SKM-1 (cell line): ENCODE data around the gene NIT1.

Experiments
- DNase-seq: peaks from one replicate; lab custom pipeline; 2025; ENCODE audit not compliant: unreplicated experiment; lab: John Stamatoyannopoulos, UW

Gene NIT1

DNA sequence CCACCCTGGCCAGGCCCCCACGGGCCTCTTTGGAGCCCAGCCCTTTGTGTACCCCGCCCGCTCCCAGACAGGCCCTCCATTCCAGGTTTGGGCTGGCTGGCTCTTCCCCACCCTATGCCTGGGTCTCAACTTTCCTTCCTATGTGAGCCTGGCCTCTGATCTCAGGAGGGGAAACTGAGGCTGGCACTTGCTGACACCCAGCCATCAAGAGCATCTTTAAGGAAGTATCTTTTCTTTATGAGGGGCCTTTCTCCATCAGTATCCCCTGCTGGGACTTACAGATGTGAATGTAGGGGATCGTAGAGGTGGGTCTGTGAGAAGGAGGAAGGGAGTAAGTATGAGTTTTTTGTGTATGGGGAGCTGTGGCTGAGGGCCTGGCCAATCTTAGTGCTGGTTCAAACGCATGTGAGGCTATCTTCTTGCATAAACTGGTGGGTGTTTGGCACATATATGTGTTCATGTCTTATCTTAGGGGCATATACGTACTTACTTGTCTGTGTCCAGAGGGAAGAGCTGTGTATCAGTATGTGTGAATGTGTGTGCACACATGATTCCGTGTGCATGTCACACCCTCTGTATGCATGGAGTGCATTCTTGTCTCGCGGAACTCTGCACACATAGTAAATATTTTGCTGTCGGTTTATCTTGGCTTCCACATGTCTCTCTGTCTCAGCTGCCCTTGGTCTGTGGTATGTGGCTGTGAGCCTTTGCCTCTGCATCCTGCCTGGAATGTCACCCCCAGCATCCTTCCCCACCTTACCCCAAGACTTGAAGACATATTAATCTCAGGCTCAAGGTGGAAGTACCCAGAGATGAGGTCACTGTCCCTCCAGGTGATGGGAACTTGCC is 33.9 kb upstream of the NIT1 start:
- peak; percentile 34 for DNase-seq

GRCh38 chr1:161084597-161084988 is 33.3 kb upstream of the NIT1 start:
- no peak for DNase-seq

- DNase-seq: no peak
Measured at GRCh38 chr1:161085165-161085564, 32.7 kb upstream of the NIT1 start.

DNA sequence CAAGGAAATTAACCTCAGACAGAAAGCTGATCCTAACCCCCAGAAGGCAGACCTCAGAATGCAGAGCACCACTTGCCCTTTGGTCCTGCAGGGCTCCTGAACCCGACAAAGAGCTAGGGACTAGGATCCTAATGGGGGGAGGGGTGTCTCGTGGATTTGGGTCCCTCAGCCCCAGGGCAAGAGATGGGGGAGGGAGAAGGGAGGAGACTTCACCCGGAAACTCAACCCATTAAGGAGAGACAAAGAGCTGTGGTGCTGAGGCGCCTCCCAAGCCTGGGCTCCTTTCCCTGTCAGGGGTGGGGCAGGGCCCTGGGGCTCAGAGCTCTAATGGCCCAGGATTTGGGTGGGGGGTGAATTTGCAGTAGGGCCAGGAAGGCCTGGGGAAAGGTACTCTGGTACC is 31.4 kb upstream of the NIT1 start:
- no peak for DNase-seq

DNA sequence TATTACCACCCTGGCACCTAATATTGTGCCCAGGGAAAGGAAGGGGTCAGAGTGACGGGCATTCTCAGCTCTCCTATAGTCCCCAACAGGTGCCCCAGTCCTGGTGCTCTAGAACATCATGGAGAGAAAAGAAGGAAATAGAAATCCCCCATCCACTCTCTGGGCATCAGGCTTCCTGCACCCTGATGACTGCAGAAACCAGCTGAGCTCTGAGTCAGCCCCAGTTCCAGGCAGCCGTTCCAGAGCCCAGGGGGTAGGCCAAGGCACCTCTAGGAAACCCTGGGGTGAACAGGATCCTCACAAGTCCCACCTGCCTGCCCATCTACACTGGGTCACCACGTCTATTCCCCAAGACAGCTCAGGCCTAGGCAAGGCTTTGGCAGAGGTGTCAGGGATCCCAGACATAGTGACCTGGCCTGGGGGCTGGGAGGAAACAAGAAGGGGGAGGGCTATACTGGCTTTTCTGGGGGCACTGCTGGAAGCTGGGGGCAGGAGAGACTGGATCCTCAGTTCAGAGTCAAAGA is 29.3 kb upstream of the NIT1 start:
- no peak for DNase-seq

- no peak for DNase-seq
Measured at GRCh38 chr1:161089251-161089924, 28.5 kb upstream of the NIT1 start, which contains the start of gene NECTIN4. Gene NECTIN4, minus strand, starts transcription at chr1:161089558. Its CDS starts 262 bp downstream, at chr1:161089296.

- DNase-seq: no peak
Measured at GRCh38 chr1:161089938-161090337, 28.0 kb upstream of the NIT1 start.

DNA sequence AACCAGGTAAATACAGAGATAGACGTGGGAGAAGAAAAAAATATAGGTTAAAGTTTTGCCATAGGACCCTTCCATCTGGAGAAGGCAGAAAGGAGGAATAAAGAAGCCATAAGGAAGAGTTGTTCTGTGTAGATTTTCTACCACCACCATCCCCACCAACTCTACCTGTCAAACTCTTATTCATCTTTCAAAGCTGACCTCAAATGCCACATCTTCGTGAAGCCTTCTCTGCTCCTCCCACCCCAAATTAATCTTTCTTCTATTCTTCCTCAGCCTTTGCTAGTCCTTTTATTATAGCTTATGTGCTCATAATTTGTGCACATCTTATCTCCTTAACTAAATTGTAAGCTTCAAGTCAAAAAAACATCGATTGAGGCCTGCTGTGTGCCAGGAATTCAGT is 27.3 kb upstream of the NIT1 start:
- no peak for DNase-seq

- DNase-seq: no peak
Measured at GRCh38 chr1:161091093-161091492, 26.8 kb upstream of the NIT1 start.

- no peak for DNase-seq
Measured at GRCh38 chr1:161091796-161092507, 26.0 kb upstream of the NIT1 start.

DNA sequence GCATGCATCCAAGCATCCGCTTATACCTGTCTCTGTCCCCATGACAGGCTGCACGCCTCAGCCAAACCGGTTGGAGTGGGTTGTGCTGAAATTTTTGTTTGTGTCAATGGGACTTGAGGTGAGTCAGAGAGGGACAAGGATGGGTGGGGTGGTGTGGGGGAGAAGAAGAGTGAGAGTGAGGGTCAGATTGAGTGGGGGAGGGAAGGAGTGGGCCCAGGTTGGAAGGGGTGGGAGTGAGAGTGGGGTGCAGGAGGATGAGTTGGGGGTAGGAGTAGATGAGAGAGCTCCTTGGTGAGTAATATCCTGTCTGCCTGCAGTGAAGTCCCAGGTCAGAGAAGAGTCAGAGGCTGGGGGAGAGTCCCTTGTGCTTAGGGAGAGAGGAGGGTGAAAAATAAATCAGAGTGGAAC is 25.3 kb upstream of the NIT1 start:
- no peak for DNase-seq

DNA sequence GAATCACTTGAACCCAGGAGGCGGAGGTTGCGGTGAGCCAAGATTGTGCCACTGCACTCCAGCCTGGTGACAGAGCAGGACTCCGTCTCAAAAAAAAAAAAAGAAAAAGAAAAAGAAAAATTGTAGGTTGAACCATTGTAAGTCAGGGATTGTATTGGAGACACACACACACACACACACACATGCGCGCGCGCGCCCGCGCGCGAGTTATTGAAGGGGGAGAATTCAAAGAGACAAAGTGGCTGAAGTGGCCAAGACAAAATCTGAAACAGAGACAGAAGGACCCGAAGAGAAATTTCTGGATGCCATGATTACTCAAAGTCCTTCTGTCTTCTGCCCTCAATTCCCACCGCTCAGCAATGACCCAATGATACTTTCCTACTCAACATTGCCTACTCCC is 23.4 kb upstream of the NIT1 start:
- no peak for DNase-seq

DNA sequence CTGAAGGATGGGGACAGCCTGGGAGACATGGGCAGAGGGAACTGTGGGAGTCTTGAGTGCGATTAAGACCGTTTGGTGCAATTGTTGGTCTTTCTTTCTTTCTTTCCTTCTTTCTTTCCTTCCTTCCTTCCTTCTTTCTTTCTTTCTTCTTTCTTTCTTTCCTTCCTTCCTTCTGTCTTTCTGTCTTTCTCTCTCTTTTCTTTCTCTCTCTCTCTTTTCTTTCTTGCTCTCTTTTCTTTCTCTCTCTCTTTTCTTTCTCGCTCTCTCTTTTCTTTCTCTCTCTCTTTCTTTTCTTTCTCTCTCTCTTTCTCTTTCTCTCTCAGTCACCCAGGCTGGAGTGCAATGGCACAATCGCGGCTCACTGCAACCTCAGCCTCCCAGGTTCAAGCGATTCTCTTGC is 22.7 kb upstream of the NIT1 start:
- DNase-seq: no peak

DNA sequence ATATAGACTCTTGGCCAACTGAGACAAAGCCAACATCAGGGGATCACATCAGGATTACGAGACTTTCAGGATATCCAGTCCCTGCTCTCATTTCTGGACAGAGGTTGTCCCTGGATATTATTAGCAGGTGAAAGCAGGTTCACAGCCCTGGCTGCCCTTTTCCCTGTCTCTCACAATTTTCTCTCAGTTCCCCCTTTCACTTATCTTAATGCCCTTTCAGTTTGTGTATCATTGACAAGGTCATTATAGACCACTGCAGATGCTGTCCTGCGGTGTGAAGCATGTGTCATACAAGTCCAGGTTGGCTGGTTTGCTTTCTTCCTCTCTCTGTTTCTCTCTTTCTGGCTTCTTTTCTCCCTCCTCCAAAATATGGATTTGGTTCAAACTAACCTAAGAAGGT is 21.9 kb upstream of the NIT1 start:
- DNase-seq: no peak

DNA sequence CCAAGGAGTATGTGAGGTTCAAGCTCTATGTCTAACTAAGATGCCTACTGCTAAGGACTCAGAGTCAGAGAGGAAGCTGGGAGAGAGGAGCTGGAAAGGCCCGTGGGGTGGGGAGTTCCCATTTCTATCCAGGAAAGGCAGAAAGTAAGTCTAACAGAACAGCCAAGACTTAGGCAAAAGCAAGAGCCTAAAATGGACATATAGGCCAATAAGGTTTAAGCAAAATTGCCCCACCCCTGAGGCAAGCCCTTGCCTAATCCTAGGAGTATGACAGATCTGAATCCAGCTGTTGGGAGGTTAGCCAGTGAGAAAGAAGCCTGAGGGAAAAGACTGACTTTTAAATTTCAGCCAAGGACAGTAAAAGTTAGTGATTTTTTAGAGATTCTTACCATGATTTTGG is 21.4 kb upstream of the NIT1 start:
- DNase-seq: peak; percentile 40

DNA sequence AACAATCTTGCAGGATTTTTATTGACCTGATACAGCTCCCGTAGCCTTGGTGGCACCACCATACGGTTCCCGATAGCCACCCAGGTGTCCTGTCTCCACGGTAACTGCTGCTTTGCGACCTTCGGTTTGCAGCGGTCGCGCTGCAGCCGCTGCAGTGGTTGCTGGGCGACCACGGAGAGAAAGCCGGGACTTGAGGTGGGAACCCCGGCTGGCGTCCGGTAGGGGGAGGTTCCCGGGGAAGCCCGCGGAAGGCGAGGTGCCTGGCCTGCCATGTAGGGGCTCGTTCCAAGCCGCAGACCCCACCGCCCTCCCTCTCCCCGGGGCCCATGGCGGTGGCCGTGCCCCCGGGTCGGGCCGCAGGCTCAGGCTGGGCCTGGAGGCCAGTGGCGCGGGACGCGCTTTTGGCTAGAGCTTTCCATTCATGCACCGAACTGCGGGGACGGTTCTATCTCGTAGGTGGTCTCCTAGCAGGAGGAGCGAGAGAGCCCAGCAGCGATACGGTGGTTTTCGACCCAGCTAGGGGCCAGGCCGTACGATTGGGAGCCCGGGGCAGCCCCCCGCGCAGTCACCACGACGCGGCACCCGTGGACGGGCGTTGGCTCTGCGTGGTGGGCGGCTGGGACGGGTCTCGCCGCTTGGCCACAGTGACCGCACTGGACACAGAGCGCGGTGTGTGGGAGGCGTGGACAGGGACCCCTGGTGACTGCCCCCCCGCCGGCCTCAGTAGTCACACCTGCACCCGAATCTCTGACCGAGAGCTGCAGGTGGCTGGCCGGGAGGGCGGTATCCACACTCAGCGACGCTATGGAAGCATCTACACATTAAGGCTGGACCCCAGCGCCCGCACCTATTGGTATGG is 19.5 kb upstream of the NIT1 start, which contains the start of gene KLHDC9:
Gene KLHDC9, plus strand, starts transcription at position 152 of the 859 bp plus-strand sequence. Its CDS starts 175 bp downstream, at position 327.
- DNase-seq: no peak

DNA sequence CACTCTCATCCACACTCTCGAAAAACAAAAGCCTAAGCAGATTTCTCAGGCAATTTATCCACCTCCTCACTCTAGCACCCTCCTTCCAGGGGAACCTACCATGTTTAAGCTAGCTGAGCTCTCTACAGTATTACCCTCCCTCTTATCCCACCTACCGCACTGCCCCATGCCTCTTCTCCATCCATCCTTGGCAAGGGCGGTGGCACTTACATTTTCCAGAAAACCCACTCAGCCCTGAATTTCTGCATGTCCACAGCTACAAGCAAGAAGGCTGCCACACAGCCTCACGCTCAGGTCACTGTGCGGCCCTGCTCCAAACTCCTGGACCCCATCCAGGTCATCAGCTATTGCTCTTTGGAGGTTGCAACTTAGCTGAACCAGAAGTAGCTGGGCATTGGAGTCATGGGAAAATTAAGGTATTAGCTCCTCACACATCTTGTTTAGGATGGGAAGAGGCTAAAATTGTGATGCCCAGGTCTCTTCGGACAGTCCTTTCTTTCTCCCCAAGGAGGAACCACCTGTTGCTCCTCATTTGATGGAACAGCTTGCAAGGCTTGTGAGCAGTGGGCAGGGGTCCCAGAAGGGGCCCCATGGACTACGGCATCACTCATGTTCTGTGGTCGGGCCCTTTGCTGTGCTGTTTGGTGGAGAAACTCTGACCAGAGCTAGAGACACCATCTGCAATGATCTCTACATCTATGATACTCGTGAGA is 18.7 kb upstream of the NIT1 start:
- DNase-seq: no peak

DNA sequence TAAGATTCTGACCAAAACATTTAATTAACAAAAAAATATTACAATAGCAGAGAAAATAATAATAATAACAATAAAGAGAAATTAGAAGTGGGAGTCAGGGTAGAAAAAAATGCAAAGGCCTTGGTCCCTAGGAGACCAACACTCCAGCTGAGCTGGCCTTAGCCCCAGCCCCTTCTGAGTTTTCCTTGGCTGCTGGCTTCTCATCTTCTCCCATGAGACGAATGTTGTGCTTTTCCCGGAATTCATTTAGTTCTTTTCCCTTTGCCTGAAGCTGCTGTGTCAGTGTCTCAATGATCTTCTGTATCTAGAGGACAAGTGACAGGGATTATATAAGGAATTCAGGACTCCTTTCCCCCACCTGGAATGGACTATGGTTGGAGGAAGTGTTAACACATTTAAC is 17.3 kb upstream of the NIT1 start:
- DNase-seq: no peak

- no peak for DNase-seq
Measured at GRCh38 chr1:161106431-161106830, 11.5 kb upstream of the NIT1 start.

- DNase-seq: no peak
Measured at GRCh38 chr1:161111117-161111516, 6.8 kb upstream of the NIT1 start.
